DMS53 treated with DMSO at 0.1 percent for 48 hours (cell line): ENCODE data around the gene SRSF9.
"Not testable (repeated sequence)": the region's sequence is repeated elsewhere in the genome, so short reads cannot be mapped to it uniquely, and the experiment has no call there.

Experiments used
- DNase-seq: peaks from one replicate; lab custom pipeline; 2025; ENCODE audit not compliant: unreplicated experiment; lab: John Stamatoyannopoulos, UW

Gene SRSF9, protein sequence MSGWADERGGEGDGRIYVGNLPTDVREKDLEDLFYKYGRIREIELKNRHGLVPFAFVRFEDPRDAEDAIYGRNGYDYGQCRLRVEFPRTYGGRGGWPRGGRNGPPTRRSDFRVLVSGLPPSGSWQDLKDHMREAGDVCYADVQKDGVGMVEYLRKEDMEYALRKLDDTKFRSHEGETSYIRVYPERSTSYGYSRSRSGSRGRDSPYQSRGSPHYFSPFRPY

DNA sequence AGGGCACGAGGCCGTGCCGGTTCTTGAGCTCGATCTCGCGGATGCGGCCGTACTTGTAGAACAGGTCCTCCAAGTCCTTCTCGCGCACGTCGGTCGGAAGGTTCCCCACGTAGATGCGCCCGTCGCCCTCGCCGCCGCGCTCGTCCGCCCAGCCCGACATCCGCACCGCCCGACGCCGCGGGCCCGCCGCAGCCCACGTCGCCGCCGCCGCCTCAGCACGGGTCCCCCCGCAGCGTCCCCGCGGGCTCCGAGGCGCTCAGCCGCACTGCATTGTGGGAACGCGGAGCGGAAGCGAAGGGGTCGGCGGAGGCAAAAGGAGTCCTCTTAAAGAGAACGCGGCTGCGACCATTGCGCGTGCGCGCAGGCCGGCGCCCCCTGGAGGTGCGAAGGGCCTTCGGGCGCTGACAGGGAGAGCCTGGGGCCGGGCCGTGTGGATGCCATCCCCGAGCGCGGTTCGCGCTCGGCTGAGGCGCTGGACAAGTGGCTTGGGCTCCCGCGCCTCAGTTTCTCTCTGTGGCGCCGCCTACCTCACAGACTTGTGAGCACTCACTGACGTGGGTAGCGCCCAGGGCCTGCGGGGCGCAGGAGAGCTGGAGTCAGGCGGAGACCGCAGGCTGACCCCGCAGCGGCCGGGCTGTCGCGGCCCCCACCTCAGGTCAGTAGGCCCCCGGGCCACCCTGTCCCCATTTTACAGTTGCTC, at the start of gene SRSF9:
Gene SRSF9, minus strand, starts transcription at position 299 of the 700 bp plus-strand sequence. Its CDS starts 139 bp downstream, at position 160.
- peak; percentile 93 for DNase-seq

DNA sequence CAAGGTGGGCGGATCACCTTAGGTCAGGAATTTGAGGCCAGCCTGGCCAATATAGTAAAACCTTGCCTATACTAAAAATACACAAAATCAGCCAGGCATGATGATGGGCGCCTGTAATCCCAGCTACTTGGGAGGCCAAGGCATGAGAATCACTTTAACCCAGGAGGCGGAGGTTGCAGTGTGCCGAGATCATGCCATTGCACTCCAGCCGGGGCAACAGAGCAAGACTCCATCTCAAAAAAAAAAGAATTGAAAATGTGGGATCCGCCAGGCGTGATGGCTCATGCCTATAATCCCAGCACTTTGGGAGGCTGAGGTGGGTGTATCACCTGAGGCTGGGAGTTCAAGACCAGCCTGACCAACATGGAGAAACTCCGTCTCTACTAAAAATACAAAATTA, 49.8 kb upstream of the SRSF9 start:
- DNase-seq = not testable (repeated sequence)

DNA sequence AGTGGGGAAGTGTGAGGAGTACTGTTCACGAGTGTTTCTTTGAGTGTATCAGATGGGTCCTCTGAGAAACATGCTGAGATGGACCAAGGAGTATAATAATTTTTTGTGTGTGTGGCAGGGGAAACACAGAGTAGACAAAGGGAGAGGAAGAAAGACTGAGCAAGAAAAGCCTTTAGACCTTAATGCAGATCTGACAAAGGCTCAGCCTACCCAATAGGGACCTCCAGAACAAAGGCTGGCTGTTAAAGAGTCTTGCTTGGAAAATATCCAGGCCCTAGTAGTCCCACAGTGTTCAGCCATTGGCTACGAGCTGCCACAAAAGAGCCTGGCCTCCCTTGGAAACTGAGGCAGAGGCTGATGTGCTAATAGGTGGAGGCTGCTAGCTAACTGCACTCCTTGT, 45.9 kb upstream of the SRSF9 start:
- no peak for DNase-seq

DNA sequence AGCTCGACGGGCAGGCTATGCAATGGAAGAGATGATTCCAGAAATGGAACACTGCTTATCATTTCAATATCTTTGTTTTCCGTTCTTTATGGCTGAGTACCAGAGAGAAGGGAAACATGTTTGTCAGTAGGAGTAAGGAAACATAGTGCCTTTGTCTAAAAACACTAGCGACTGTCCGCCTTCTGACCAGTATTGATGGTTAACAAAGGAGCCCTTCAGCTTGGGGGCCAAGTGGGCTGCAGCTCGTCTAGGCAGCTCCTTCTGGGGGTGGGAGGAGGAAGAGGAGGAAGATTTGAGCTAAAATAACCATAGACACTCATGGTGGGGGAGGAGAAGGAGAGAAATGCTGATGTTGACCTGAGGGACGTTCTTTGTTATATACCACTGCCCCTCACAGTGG, 44.5 kb upstream of the SRSF9 start:
- no peak for DNase-seq

DNA sequence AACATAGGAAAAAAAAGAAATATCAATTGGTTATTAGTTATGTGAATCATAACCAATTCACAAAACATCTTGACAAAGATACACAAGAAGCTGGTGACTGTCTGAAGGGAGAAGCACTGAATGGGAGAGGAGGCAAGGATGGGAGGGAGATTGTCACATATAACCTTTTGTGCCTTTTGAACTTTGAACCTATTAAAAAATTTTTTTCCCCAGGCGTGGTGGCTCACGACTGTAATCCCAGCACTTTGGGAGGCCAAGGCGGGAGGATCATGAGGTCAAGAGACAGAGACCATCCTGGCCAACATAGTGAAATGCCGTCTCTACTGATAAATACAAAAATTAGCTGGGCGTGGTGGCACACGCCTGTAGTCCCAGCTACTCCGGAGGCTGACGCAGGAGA, 39.0 kb upstream of the SRSF9 start:
- DNase-seq = no peak

DNA sequence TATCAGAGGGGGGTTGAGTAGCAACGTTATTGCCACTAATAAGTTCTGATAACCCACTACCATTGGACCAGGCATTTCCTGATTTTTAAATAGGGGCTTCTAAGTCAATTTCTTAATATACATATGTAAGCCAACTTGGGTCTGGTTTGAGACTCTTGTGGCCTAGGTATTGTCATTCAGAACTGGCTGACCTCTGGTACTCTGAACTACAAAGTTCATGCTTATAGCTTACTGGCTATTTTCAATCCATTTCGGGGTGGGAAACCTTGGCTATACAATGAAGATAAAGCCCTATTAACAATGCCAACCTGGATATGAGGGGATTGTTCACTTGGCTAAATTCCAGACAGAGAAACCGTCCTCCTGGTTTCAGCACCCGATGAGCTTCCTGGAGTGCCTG, 35.0 kb upstream of the SRSF9 start:
- no peak for DNase-seq

DNA sequence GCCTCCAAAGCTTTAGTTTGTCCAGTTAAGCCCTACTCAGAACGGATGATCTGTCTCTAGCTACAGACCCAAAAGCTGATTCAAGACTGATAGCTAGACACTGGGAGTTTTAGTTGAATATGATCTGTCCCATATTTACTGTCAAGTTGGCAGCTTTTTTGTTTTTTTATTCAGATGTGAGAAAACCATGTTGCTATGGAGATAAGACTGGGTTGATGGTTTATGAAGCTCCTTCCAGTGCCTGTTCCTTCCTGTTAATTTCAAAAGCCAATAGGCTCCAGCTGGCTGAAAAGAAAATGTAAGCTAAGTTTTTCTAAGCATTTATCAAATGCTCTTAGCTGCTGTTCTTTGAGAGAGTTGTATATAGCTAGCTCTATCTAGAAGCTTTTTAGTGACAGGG, 31.0 kb upstream of the SRSF9 start:
- no peak for DNase-seq

DNA sequence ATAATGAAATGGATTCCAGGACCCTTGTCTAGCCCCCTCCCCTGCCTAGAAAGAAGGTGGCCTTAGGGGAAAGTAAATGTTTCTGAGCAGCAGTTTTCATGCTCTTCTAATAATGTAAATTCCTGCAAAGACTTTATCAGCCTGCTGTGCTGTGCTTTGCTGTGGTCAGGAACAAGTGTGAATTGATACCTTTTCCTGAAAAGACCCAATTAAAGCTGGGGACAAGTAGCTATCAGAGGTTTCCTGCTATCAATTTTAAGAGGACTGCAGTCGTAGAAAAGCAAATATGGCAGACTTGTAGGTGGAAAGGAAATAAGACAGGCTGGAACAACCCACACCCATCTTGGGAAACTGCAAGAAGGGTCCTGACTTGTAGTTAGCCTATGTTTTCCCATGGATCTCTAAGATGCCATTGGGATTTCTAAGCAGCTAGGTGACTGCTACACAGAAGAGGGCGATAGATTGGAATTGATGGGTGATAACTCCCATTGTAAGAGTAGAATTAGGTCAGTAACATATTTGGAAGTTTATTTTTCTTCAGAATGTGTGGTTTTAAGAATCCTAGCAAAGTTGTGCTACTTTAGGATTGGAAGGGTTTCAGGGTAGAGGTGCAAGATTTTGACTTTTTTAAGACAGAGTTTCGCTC, 29.4 kb upstream of the SRSF9 start:
- DNase-seq = no peak

DNA sequence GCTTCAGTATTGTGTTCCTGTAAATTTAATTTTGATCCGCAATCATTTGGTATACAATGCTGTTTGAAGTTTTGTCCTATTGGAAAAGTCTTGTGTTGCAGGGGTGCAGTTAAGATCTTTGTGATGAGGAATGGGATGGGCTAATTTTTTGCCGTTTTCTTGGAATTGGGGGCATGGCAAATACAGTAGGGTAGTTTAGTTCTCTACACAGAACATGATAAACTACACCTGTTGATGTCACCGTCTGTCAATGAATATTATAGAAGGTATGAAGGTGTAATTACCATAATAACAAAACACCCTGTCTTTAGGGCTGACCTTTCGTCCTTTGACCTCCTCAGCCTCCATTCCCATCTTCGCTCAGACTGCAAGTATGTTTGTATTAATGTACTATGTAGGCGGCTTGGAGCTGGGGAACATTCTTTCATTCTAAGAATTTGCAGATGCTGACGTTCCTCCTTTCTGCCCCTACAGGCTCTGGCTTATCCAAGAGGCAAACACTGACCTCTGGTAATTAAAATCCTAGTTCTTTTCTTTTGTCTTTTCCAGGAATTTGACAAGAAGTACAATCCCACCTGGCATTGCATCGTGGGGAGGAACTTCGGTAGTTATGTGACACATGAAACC, 28.1 kb upstream of the SRSF9 start:
- no peak for DNase-seq

DNA sequence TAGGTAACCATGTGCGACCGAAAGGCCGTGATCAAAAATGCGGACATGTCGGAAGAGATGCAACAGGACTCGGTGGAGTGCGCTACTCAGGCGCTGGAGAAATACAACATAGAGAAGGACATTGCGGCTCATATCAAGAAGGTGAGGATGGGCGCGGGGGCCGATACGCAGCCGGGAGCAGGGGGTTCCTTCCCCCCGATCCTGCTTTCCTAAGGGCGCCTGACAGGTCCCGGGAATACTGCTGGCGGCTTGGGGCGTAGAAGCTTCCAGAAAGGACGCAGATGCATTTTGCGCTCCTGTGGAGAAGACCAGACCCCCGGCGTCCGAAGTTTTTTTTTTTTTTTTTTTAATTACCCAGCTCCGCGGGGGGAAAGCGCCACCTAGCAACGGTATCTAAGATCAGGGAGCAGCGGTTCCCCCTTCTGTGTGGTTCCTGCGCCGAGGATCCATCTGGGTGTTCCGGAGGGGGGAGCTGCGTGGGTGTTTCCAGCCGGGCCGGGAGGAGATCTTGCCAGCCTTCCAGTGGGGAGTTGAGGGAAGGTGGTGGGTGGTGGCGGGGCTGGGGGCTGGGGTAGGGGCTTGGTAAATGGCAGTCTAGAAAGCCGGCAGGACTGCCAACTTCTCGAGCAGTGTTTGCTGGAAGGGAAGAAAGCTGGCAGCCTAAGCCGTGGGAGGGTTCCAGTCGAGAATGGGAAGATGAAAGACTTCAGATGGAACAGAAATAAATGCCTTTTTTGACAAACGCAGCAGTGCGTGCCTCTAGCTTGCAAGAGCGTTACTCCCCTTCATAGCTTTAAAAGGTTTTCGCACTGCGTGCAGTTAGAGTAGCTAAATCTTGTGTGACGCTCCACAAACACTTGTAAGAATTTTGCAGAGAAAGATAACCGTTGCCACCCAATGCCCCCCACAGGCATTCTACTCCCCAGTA, 27.1 kb upstream of the SRSF9 start:
- peak; percentile 36 for DNase-seq

DNA sequence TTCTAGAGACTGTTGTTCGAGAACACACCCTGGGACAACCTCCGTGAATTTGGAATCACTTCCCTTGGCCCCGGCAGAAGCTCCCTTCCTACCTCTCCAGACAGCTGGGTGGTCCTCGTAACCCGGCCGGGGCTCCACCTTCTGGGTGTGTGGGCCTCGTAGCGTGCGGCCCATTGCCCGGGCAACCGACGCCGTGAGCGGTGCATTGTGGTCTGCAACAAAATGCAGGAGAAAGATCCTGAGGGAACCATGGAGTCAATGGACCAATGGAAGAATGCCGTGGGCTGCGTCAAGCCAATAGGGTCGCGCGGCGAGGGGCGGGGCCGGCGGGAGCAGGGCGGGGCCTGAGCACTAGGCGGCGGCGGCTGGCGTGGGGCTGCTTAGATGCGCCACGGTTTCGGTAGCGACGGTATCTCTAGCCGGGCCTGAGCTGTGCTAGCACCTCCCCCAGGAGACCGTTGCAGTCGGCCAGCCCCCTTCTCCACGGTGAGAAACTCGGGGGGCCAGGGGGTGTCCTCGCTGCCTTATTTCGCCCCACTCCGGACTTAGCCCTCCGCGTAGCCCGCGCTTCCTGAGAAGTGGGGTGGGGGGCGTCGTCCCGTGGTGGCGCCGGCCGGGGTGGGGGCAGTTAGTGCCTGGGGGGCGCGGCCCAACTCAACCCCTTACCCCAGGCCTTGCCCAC, 26.3 kb upstream of the SRSF9 start, which contains the start of gene DYNLL1:
Gene DYNLL1, plus strand, starts transcription at position 383 of the 682 bp plus-strand sequence. CDS start 309 bp downstream, outside the sequence.
- DNase-seq = peak; percentile 96

DNA sequence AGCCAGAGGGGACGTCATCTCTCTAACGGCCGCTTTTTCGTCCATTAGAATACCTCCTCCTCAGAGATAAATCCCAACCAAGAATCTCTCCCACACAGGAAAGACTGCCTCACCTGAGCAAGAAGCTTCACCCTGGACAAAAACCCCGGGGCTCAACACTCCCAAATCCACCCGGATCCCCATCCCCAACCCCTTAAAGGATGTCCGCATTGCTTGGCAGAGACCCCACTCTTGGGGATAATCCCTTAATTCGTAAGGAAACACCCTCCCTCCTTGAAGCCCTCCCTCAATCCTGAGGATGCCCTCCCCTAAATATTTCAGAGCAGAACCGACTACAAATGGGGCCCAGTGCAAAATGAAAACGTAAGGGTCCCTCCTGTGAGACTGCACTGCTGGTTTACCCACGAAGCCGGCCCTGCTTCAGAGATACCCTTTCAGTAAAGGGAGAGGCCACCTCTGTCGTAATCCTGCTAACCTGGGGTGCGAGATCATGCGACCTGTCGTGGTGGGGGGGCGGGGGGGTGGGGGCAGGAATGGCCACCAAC, 25.7 kb upstream of the SRSF9 start:
- DNase-seq = no peak

DNA sequence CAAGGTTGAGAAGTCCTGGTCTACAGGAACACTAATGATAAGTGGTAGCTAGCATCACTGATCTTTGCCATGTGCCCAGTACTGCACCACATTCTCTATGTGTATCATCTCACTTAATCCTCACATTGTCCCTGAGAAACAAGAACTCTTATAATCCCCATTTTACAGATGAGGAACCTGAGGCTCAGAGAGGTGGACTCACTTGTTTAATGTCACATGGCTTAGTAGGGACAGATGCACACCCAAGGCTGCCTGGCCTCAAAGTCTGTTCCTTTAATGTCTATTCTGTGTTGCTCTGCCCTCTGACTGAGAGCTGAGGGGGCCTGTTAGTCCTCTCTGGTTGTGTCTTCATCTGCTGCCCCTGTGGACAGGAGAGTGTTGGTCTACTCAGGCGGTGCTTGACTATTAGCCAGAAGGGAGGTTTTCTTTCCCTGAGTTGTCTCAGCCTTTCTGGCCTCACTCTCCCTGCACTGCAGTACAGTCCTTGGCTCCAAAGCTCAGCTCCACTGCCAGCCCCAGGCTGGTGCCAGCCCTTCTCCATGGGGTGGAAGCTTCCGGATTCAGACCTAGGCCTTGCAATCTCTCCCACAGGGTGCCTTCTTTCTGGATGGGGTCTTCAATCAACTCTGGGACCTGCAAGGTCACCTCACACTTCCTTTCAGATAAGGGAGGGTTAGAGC, 21.4 kb upstream of the SRSF9 start:
- no peak for DNase-seq

DNA sequence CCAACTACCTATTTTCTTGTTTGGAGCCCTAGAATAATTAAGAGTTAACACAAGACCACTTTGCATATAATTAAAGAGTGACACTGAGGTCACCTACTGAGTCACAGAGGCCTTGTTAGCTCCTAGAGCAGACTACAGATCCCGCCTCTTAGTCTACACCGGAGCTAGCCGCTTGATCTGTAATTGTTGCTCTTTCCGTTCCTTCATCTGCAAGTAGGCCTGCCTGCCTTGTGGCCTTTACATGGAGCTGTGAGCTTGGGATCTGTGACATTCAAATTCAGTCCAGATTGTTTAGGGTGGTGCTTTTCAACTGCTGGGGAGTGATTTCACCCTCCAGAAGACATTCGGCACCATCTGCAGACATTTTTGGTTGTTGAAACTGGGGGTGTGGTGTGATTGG, 20.8 kb upstream of the SRSF9 start:
- no peak for DNase-seq

DNA sequence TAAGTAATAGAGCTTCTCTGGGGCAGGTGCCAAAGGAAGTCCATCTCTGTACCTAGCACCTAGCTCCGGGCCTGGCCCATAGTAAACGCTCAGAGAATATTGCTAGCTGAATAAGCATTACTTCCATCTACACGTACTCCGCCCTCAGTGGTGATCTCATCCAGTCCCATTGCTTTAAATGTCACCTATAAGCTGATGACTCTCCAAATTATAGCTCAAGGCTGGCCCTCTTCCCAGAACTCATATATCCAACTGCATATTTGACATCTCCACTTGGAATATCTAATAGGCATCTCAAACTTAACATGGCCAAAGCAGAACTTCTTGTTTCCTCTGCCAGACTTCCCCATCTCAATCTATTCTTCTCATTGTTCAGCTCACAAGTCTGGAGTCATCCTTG, 19.5 kb upstream of the SRSF9 start:
- DNase-seq = no peak

DNA sequence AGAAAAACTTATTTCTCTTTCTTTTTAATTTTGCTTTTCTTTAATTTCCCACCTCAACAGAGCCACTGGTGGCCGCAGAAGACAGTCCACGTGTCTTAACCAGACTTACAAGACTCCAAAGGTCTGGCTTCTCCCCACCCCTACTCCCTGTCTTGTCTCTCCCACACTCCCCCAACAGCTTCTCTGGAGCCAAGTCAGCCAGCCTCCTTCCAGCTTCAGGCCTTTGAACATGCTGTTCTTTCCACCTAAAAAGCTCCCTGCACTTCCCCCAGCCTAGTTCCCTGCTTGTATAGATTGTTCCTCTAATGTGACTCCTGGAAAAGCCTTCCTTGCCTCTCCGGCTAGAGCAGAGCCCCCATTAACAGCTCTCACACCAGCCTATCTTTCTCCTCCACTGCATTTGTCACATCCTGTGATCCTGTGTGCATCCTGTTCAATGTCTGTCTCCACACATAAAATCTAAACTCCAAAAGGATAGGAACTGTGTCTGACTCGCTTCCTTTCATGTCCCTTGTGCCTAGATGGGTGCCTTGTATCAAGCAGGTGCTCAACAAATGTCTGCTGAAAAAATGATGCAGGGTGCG, 18.6 kb upstream of the SRSF9 start:
- no peak for DNase-seq

DNA sequence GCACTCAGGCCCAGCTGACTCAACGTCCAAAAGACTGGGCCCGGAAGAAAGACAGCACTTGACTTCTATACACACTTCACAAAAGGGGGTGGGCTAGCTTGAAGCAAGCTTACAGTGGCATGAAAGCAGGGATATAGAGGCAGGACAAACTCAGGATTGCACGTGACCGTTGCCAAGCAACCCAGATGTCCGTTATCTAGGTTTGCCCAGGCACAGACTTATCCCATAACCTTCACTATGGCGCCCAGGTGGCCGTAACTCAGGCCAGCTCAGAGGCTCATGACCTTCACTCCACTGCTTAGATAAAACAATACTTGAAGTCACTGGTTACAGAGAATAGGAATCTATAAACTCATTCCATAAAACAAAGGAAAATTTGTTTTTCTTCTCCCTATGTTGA, 18.0 kb upstream of the SRSF9 start:
- DNase-seq = not testable (repeated sequence)

DNA sequence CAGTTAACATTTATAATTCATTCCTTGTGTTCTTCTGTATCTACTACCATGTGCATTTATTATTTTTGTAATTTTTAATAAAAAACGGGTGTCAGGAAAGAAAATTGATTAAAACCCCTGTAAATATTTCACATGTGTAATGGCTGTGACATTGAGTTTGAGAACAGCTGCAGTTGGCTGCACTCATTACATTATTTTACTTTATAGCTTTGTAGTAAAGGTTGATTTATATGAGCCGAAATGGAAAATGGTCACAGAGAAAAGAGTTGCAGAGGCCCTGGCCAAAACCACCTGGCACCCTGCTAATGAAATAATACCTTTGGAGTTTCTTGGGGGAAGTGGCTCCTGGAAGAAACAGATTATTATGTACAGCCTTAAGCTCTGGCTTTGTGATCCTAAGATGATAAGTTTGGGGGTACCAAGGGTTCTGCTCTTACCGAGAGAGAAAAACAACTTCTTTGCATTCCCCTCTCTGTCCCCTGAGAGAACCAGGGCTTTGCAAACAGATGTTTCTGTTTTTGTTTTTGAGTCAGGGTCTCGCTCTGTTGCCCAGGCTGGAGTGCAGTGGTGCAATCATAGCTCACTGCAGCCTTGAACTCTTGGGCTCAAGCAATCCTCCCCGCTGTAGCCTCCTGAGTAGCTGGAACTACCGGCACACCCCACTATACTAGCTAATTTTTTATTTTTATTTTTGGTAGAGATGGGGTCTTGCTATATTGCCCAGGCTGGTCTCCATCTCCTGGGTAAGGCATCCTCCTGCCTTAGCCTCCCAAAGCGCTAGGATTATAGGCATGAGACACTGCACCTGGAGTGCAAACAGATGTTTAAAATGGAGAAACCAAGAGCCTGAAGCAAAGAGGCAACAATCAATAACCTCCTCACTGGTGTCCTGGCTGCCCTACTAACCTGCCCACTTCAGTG, 16.7 kb upstream of the SRSF9 start:
- no peak for DNase-seq
